GM12878 (cell line): ENCODE results near the gene CNTNAP2. TPM values are rescaled to one million over a fixed set of nuclear protein-coding genes. Genes with fewer than 3 reads are reported as not detected.
"Not testable (repeated sequence)": the region's sequence is repeated elsewhere in the genome, so short reads cannot be mapped to it uniquely, and the experiment has no call there.

ENCODE experiments used
- ATAC-seq: fragments of 200-7000 bp; cut with Tn5 transposase; 3 replicates; pipeline ENCODE4 v1.9.1; 2020; ENCODE audit warnings: mild to moderate bottlenecking, moderate library complexity
- BruUV-seq: library from RNA; stranded (reverse); fragments of 400-500 nt; replicated peaks from 2 replicates; lab custom pipeline; 2021; lab: Mats Ljungman, UMichigan
- CTCF ChIA-PET: fragments of 300-600 bp; sonication (Branson Sonifier 250); formaldehyde crosslinking; extraction: SDS; loops from one replicate; lab custom pipeline; 2021; ENCODE audit warnings: inconsistent platforms; lab: Yijun Ruan, JAX
- POLR2A ChIA-PET: fragments of 350-600 bp; formaldehyde crosslinking; extraction: SDS; loops from one replicate; lab custom pipeline; 2021; ENCODE audit warnings: inconsistent platforms; lab: Charles Lee
- RAD21 ChIA-PET: fragments of 300-600 bp; sonication (Branson Sonifier 250); formaldehyde crosslinking; loops from one replicate; lab custom pipeline; 2023; ENCODE audit warnings: antibody characterized with exemption; ENCODE audit not compliant: unreplicated experiment; lab: Charles Lee
- SMC1A ChIA-PET: fragments of 300-600 bp; sonication (Branson Sonifier 250); formaldehyde crosslinking; loops from one replicate; lab custom pipeline; 2023; ENCODE audit not compliant: unreplicated experiment, uncharacterized antibody; lab: Charles Lee
- DNase-seq: peaks from one replicate; pipeline ENCODE4 v3.0.0-alpha.2; 2011; ENCODE audit warnings: low read depth, low spot score
- FAIRE-seq: peaks from 3 replicates; lab custom pipeline; 2011; peaks lifted over from hg19 to GRCh38; lab: Jason Lieb, UNC
- H2AFZ ChIP-seq: 2 replicates; pipeline ENCODE4 v1.6.0; 2011; ENCODE audit warnings: low read depth, low read length, control low read depth; ENCODE audit not compliant: control insufficient read depth
- H3K27ac ChIP-seq: 2 replicates; pipeline ENCODE4 v1.5.1; 2011; ENCODE audit warnings: control low read depth; ENCODE audit not compliant: control insufficient read depth, insufficient read depth
- H3K27me3 ChIP-seq, 2 experiments: replicated peaks in 1 of 2; 2 replicates each; pipeline versions ENCODE4 v1.6.0 to v1.6.1; 2011; ENCODE audit warnings: low read length in 1 of 2; ENCODE audit not compliant: control insufficient read depth in 2 of 2, insufficient read depth in 2 of 2
- H3K36me3 ChIP-seq, 2 experiments: 2 replicates each; pipeline ENCODE4 v1.5.1; 2011; ENCODE audit warnings: low read length in 1 of 2; ENCODE audit not compliant: control insufficient read depth in 2 of 2, insufficient read depth in 2 of 2
- H3K4me1 ChIP-seq: 2 replicates; pipeline ENCODE4 v1.6.1; 2011; ENCODE audit warnings: mild to moderate bottlenecking, low read length, moderate library complexity, mixed read lengths; ENCODE audit not compliant: control insufficient read depth, insufficient read depth
- H3K4me2 ChIP-seq: 2 replicates; pipeline ENCODE4 v1.6.0; 2011; ENCODE audit warnings: control low read depth; ENCODE audit not compliant: control insufficient read depth, insufficient read depth
- H3K4me3 ChIP-seq: fragments of 200-600 bp; sonication (generic); 2 replicates; pipeline ENCODE4 v1.5.1; 2016
- H3K79me2 ChIP-seq: 2 replicates; pipeline ENCODE4 v1.6.0; 2011; ENCODE audit warnings: low read length; ENCODE audit not compliant: control insufficient read depth, insufficient read depth
- H3K9ac ChIP-seq: 2 replicates; pipeline ENCODE4 v1.8.0; 2011; ENCODE audit warnings: low read length, control low read depth, mixed read lengths; ENCODE audit not compliant: control insufficient read depth, insufficient read depth
- H3K9me3 ChIP-seq: replicated peaks from 3 replicates; pipeline ENCODE4 v1.5.1; 2011; ENCODE audit warnings: mild to moderate bottlenecking, low read length; ENCODE audit not compliant: control insufficient read depth, insufficient read depth
- H4K20me1 ChIP-seq: 2 replicates; pipeline ENCODE4 v1.6.0; 2011; ENCODE audit not compliant: control insufficient read depth, insufficient read depth
- BCL11A ChIP-seq: IDR thresholded peaks from 2 replicates; pipeline ENCODE4 v1.6.1; 2011; ENCODE audit warnings: low read depth, low read length
- FOS ChIP-seq: IDR thresholded peaks from 3 replicates; pipeline ENCODE4 v1.6.1; 2011; ENCODE audit warnings: borderline replicate concordance; ENCODE audit not compliant: insufficient read length; ENCODE audit errors: extremely low read depth
- GABPA ChIP-seq: IDR thresholded peaks from 2 replicates; pipeline ENCODE4 v1.6.1; 2014; ENCODE audit warnings: antibody characterized with exemption, low read depth, mild to moderate bottlenecking, inconsistent platforms
- HDAC6 ChIP-seq: fragments of 200-600 bp; sonication (generic); IDR thresholded peaks from one replicate; pipeline ENCODE4 v1.8.0; 2017; ENCODE audit warnings: antibody characterized with exemption; ENCODE audit not compliant: unreplicated experiment
- KAT2A ChIP-seq: conservative IDR thresholded peaks from 2 replicates; pipeline ENCODE4 v1.6.1; 2011; ENCODE audit warnings: low read depth, low read length; ENCODE audit not compliant: control insufficient read depth
- PKNOX1 ChIP-seq: fragments of 450-650 bp; IDR thresholded peaks from 2 replicates; pipeline ENCODE4 v1.6.1; 2016; ENCODE audit warnings: mild to moderate bottlenecking
- TCF12 ChIP-seq: IDR thresholded peaks from 2 replicates; pipeline ENCODE4 v1.6.1; 2011; ENCODE audit warnings: low read depth, mild to moderate bottlenecking, low read length
- WGBS: methylation state at CpG from one replicate; pipeline ENCODE4 v1.1.6; 2016; ENCODE audit warnings: low lambda C conversion rate; ENCODE audit not compliant: insufficient replicate concordance, insufficient coverage; ENCODE audit errors: missing lambda C conversion rate; 5-methylcytosine and 5-hydroxymethylcytosine counted together
- in situ Hi-C: fragments of 300-500 bp; cut with MboI; formaldehyde crosslinking; loops from 9 replicates; pipeline ENCODE4 v1.14.3; 2018; ENCODE audit warnings: mixed read lengths
- intact Hi-C: fragments of 100-400 bp; cut with micrococcal nuclease; formaldehyde crosslinking; loops from one replicate; pipeline ENCODE4 v1.14.2; 2022; ENCODE audit not compliant: unreplicated experiment
- polyA plus RNA-seq, 11 experiments: library from polyadenylated mRNA; depleted of rRNA in 4 of 11; unstranded in 6 of 11; stranded (reverse) in 5 of 11; fragments of >200 nt; fragmentation: Nextera tagmentation in 4 of 11; fragmentation: Illumina TruSeq in 1 of 11; extraction: Ambion mirVana in 4 of 11; extraction: Trizol in 1 of 11; gene quantifications; 1 replicate in 1 of 11; 2 replicates in 10 of 11; pipeline versions ENCODE4 v1.2.1 to v1.2.3, GENCODE V29; 2011 to 2016; ENCODE audit warnings: inconsistent platforms in 2 of 11, missing spikeins in 2 of 11, low read depth in 1 of 11
- total RNA-seq, 4 experiments: library from RNA; depleted of rRNA in 3 of 4; stranded (reverse); fragments of >200 nt in 3 of 4; fragmentation: Illumina TruSeq in 1 of 4; extraction: Trizol in 1 of 4; gene quantifications; 2 replicates each; pipeline versions ENCODE4 v1.2.1 to v1.2.3, GENCODE V29; 2013 to 2021
- TF ChIP-seq, protein P1 (sequence below): IDR thresholded peaks from 2 replicates; pipeline ENCODE4 v1.6.1; 2011; ENCODE audit warnings: mild to moderate bottlenecking, low read depth, low read length, moderate library complexity; ENCODE audit not compliant: insufficient replicate concordance
- TF ChIP-seq, protein P2 (sequence below), 3 experiments: IDR thresholded peaks in 2 of 3; conservative IDR thresholded peaks in 1 of 3; 2 replicates each; pipeline ENCODE4 v1.5.1; 2011; ENCODE audit warnings: low read depth in 3 of 3, low read length in 3 of 3, mild to moderate bottlenecking in 3 of 3, control low read depth in 2 of 3, moderate library complexity in 2 of 3, inconsistent platforms in 1 of 3, mixed read lengths in 1 of 3; ENCODE audit not compliant: control insufficient read depth in 2 of 3, insufficient read depth in 1 of 3; ENCODE audit errors: extremely low read depth in 1 of 3

CNTNAP2 gene
- total and polyA plus RNA-seq, 10 of the 15 experiments (the other 5 are each of a cell fraction or from before 2014, with no cell fraction given): 0.03 to 0.08 (median 0.03) TPM; not detected in 7

- peak; percentile 46 for TF ChIP-seq PKNOX1
- TF ChIP-seq KAT2A: no peak
- TF ChIP-seq, protein P1, sequence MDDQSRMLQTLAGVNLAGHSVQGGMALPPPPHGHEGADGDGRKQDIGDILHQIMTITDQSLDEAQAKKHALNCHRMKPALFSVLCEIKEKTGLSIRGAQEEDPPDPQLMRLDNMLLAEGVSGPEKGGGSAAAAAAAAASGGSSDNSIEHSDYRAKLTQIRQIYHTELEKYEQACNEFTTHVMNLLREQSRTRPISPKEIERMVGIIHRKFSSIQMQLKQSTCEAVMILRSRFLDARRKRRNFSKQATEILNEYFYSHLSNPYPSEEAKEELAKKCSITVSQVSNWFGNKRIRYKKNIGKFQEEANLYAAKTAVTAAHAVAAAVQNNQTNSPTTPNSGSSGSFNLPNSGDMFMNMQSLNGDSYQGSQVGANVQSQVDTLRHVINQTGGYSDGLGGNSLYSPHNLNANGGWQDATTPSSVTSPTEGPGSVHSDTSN: peak; percentile 69
- TF ChIP-seq BCL11A: 0 out of 2 replicates have a peak, but pooled peaks have one; percentile 10
- 0 out of 2 replicates have a peak, but pooled peaks have one; percentile 19 for TF ChIP-seq TCF12
Observed at GRCh38 chr7:148419856-148420832, 2303.5 kb downstream of the CNTNAP2 start (continued).

DNA sequence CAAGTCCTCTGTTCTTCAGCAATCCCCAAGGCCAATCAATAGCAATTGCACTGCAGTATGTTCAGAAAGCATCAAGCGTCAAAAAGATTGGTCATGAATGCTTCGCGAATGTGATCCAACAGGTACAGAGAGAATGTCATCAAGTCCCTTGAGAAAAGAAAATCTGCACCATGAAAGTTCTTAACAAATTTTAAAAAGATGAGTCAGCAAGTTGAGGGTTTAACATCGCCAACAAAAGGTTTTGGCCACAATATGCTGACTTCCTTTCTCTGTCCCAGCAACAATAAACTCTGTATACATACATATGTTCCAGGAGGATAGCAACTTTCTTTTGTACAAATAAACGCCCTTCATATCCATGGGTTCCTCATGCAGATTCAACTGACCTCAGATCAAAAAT, 2305.4 kb downstream of the CNTNAP2 start:
- Histone ChIP-seq H3K9me3 (no peaks in the 10 kb centered on the region), H3K27ac (no peak overlapping the region), H3K4me1 (no peaks in the 10 kb centered on the region), H2AFZ (no peak overlapping the region), H3K9ac (no peak overlapping the region), H3K27me3 (no peaks in the 10 kb centered on the region), H4K20me1 (no peaks in the 10 kb centered on the region), H3K36me3 (no peaks in the 10 kb centered on the region), H3K4me2 (no peak overlapping the region), H3K4me3 (no peak overlapping the region), H3K79me2 (no peaks in the 10 kb centered on the region)
- ChIA-PET POLR2A (no interaction called here), RAD21 (no interaction called here), CTCF (no interaction called here), SMC1A (no interaction called here)
- no TSS peak for BruUV-seq
- intact Hi-C loops: no loop called here
- no peak for FAIRE-seq
- ATAC-seq: no peak
- DNase-seq: no peak
- TF ChIP-seq FOS (no peak), HDAC6 (no peak), GABPA (no peak)
- TF ChIP-seq, protein P2, sequence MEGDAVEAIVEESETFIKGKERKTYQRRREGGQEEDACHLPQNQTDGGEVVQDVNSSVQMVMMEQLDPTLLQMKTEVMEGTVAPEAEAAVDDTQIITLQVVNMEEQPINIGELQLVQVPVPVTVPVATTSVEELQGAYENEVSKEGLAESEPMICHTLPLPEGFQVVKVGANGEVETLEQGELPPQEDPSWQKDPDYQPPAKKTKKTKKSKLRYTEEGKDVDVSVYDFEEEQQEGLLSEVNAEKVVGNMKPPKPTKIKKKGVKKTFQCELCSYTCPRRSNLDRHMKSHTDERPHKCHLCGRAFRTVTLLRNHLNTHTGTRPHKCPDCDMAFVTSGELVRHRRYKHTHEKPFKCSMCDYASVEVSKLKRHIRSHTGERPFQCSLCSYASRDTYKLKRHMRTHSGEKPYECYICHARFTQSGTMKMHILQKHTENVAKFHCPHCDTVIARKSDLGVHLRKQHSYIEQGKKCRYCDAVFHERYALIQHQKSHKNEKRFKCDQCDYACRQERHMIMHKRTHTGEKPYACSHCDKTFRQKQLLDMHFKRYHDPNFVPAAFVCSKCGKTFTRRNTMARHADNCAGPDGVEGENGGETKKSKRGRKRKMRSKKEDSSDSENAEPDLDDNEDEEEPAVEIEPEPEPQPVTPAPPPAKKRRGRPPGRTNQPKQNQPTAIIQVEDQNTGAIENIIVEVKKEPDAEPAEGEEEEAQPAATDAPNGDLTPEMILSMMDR (IDR thresholded peaks at IDR 0.05 in 2 of 3, conservative IDR thresholded peaks at IDR 0.05 in 1 of 3; ENCODE audit: control insufficient read depth in 2 of 3, extremely low read depth in 1 of 3, insufficient read depth in 1 of 3, low read depth in 3 of 3, low read length in 3 of 3): no peak
- in situ Hi-C loops: no loop called here
- WGBS: 83% methylated on average over 5 of the region's 5 CpGs

DNA sequence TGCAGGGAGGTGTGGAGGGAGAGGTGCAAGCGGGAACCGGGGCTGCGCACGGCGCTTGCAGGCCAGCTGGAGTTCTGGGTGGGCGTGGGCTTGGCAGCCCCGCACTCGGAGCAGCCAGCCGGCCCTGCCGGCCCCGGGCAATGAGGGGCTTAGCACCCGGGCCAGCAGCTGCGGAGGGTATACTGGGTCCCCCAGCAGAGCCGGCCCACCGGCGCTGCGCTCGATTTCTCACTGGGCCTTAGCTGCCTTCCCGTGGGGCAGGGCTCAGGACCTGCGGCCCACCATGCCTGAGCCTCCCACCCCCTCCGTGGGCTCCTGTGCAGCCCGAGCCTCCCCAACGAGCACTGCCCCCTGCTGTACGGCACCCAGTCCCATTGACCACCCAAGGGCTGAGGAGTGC, 2309.8 kb downstream of the CNTNAP2 start:
- RAD21 ChIA-PET, H3K36me3 ChIP-seq, BruUV-seq, H3K27me3 ChIP-seq, DNase-seq, H4K20me1 ChIP-seq, in situ Hi-C loops, SMC1A ChIA-PET, ATAC-seq, FAIRE-seq, H3K9ac ChIP-seq, H2AFZ ChIP-seq, intact Hi-C loops, H3K4me2 ChIP-seq, H3K27ac ChIP-seq, CTCF ChIA-PET, H3K4me3 ChIP-seq, H3K4me1 ChIP-seq, H3K9me3 ChIP-seq, H3K79me2 ChIP-seq: not testable (repeated sequence)
- 75% methylated on average over 19 of the region's 24 CpGs for WGBS
- POLR2A ChIA-PET: interaction anchor here (0.6 kb wide), 1 partner anchor 135 kb away, joined by 3 read pairs; no protein-coding TSS in a partner anchor
